Adrenal gland (tissue), 12 donors: ENCODE results near the gene CD59. TPM values are rescaled to one million over a fixed set of nuclear protein-coding genes. Genes with fewer than 3 reads are reported as not detected.
A peak's percentile ranks its signal among the peaks of the same experiment; 100 is the strongest.

Source experiments
- DNase-seq, 7 donors: peaks; one replicate each; pipeline ENCODE4 v3.0.0-alpha.2; 2019 to 2020
- H3K27ac ChIP-seq, 5 donors: fragments of 200-600 bp; sonication (generic) in 4 of 5; 1 replicate in 3 of 5; 2 replicates in 2 of 5; pipeline versions ENCODE4 v1.5.1 to v1.8.0; 2016 to 2020; ENCODE audit warnings: mild to moderate bottlenecking in 1 of 5
- H3K27me3 ChIP-seq: fragments of 200-600 bp; 2 replicates; pipeline ENCODE4 v1.8.0; 2021
- H3K36me3 ChIP-seq, 2 donors: fragments of 200-600 bp; replicated peaks in 1 of 2; 1 replicate in 1 of 2; 2 replicates in 1 of 2; pipeline versions ENCODE4 v1.5.1 to v1.8.0; 2018 to 2022
- H3K4me1 ChIP-seq, 2 donors: fragments of 200-600 bp; replicated peaks in 1 of 2; 1 replicate in 1 of 2; 2 replicates in 1 of 2; pipeline versions ENCODE4 v1.5.1 to v1.8.0; 2018 to 2021
- H3K4me3 ChIP-seq, 4 donors: fragments of 200-600 bp; sonication (generic) in 3 of 4; one replicate each; pipeline ENCODE4 v1.5.1; 2016 to 2018
- H3K9me3 ChIP-seq, 3 donors: fragments of 200-600 bp; sonication (generic) in 1 of 3; replicated peaks in 1 of 3; 1 replicate in 2 of 3; 2 replicates in 1 of 3; pipeline versions ENCODE4 v1.5.1 to v1.8.0; 2016 to 2021
- CTCF ChIP-seq, 6 experiments: fragments of 450-650 bp in 4 of 6; fragments of 200-600 bp in 2 of 6; sonication (generic) in 1 of 6; IDR thresholded peaks; 1 replicate in 5 of 6; 2 replicates in 1 of 6; pipeline versions ENCODE4 v1.5.1 to v1.8.0; 2016 to 2021; ENCODE audit warnings: antibody characterized with exemption in 6 of 6, mild to moderate bottlenecking in 2 of 6, moderate library complexity in 1 of 6
- POLR2A ChIP-seq, 2 donors: fragments of 450-650 bp; IDR thresholded peaks; one replicate each; pipeline ENCODE4 v1.6.1; 2017; ENCODE audit warnings: antibody characterized with exemption in 2 of 2, mild to moderate bottlenecking in 2 of 2, moderate library complexity in 1 of 2
- WGBS, 4 donors: extraction: QIAGEN DNeasy Blood & Tissue Kit in 2 of 4; methylation state at CpG; one replicate each; pipeline versions ENCODE4 v1.1.5 to v1.1.7; 2013 to 2017; 5-methylcytosine and 5-hydroxymethylcytosine counted together
- intact Hi-C, 2 donors: fragments of 100-400 bp; cut with DNase I; formaldehyde crosslinking; loops; one replicate each; pipeline versions ENCODE4 v1.14.1 to v1.15.0; 2022 to 2023
- polyA plus RNA-seq, 3 donors: library from polyadenylated mRNA; stranded (reverse); fragments of 200-250 nt in 2 of 3; fragments of 350-450 nt in 1 of 3; fragmentation: Illumina TruSeq in 1 of 3; extraction: RNeasy Lipid Tissue Mini Kit (QIAGEN cat#74804) in 1 of 3; gene quantifications; one replicate each; pipeline ENCODE4 v1.2.3, GENCODE V29; 2013 to 2014
- total RNA-seq, 9 donors: library from RNA; depleted of rRNA in 4 of 9; stranded (reverse); fragments of >200 nt in 4 of 9; fragments of 120-200 nt in 1 of 9; fragmentation: NEBNext Ultra II Directional in 1 of 9; extraction: Animal tissue kit (Norgen Biotek cat#: 25700) in 1 of 9; gene quantifications; one replicate each; pipeline versions ENCODE4 v1.1.0 to v1.2.4, GENCODE V29; 2013 to 2023
- donor health status: healthy with polysubstance abuse.
- donor health status: Bipolar disorder and iron deficiency.
- donor health status: DM: yes; HTN: yes; CAD: no.
- donor health status: DM: no; HTN: no; CAD: no.
- donor health status: DM: no; HTN: no; CAD: no.
- donor health status: DM: yes; HTN: yes; CAD: no.

The CD59 gene
- total and polyA plus RNA-seq, 12 donors: 59.5 to 562 (median 405) TPM

GRCh38 chr11:33724644-33725035 is 11.6 kb downstream of the CD59 start:
- WGBS, 4 donors: 40 to 52% (median 46%) methylated on average over 4 of the region's 4 CpGs
- peak in 6 of 7 donors; percentile 41 to 67 (median 60) for DNase-seq
- H3K4me1 ChIP-seq: peaks cover 31 to 42% of the 10 kb centered on the region in 2 donors
- H3K36me3 ChIP-seq: peaks cover 0 to 21% of the 10 kb centered on the region in 2 donors
- intact Hi-C loops: no loop called here
- H3K9me3 ChIP-seq: no peaks in the 10 kb centered on the region
- peak overlapping the region; percentile 35 to 88 (median 43) for H3K27ac ChIP-seq
- TF ChIP-seq POLR2A (IDR thresholded peaks at IDR 0.05) (no peak), CTCF (IDR thresholded peaks at IDR 0.05) (no peak)
- no peaks in the 10 kb centered on the region for H3K27me3 ChIP-seq
- no peak overlapping the region for H3K4me3 ChIP-seq

GRCh38 chr11:33723238-33723881 is 12.9 kb downstream of the CD59 start:
- Histone ChIP-seq H3K4me1 (peaks cover 31 to 42% of the 10 kb centered on the region in 2 donors), H3K36me3 (peaks cover 0 to 34% of the 10 kb centered on the region in 2 donors), H3K27me3 (no peaks in the 10 kb centered on the region), H3K4me3 (no peak overlapping the region), H3K9me3 (no peaks in the 10 kb centered on the region), H3K27ac (peak overlapping the region; percentile 35 to 88 (median 43))
- intact Hi-C loops: no loop called here
- WGBS, 4 donors: 47 to 61% (median 54%) methylated on average over 6 of the region's 6 CpGs
- no peak for TF ChIP-seq POLR2A (IDR thresholded peaks at IDR 0.05)
- TF ChIP-seq CTCF (IDR thresholded peaks at IDR 0.05): no peak
- DNase-seq: peak in 6 of 7 donors; percentile 42 to 78 (median 60)

- Histone ChIP-seq H3K9me3 (no peaks in the 10 kb centered on the region), H3K4me3 (no peak overlapping the region), H3K27ac (peak overlapping the region; percentile 19 to 88 (median 41)), H3K4me1 (peaks cover 31 to 42% of the 10 kb centered on the region in 2 donors), H3K27me3 (no peaks in the 10 kb centered on the region), H3K36me3 (peaks cover 0 to 36% of the 10 kb centered on the region in 2 donors)
- intact Hi-C loops: no loop called here
- no peak for TF ChIP-seq CTCF (IDR thresholded peaks at IDR 0.05)
- TF ChIP-seq POLR2A (IDR thresholded peaks at IDR 0.05): peak in 1 of 2 donors; percentile 44
- DNase-seq: peak in 5 of 7 donors; percentile 50 to 75 (median 63)
- 54 to 87% (median 67%) methylated on average over 2 of the region's 2 CpGs for WGBS, 4 donors
These were observed 13.5 kb downstream of the CD59 start for GRCh38 chr11:33722590-33723234.

GRCh38 chr11:33721984-33722383 is 14.2 kb downstream of the CD59 start:
- Histone ChIP-seq H3K36me3 (peaks cover 0 to 43% of the 10 kb centered on the region in 2 donors), H3K4me1 (peaks cover 31 to 41% of the 10 kb centered on the region in 2 donors), H3K27me3 (no peaks in the 10 kb centered on the region), H3K9me3 (no peaks in the 10 kb centered on the region), H3K4me3 (no peak overlapping the region), H3K27ac (peak overlapping the region in 4 of 5 donors; percentile 39 to 88 (median 58))
- intact Hi-C loops: no loop called here
- TF ChIP-seq POLR2A (IDR thresholded peaks at IDR 0.05) (no peak), CTCF (IDR thresholded peaks at IDR 0.05) (no peak)
- WGBS, 4 donors: 59 to 74% (median 66%) methylated on average over 1 to 5 of the region's 5 CpGs
- no peak for DNase-seq
